ENCODE data around the gene PPP2R2C.

Gene PPP2R2C

GRCh38 chr4:6298852-6299251 is 173.6 kb downstream of the PPP2R2C start:
- no peak for DNase-seq

DNA sequence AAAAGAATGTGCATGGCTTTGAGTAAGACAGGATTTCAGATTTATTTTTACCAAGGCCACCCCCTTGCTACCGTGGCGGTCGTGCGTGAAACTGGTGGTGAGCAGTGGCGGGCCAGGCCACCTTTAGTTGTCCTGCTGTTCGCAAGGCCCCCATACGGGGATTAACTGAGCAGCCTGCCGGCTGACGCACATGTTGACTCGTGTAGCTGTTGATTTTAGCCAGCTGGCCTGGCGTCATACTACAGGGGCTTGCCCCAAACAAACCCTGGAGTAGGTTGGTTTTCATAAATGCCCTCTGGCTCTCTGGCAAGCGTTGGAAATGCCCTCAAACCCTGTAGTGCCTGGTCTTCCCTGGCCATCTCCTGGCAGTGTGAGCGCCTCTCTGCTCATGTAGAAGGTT is 174.4 kb downstream of the PPP2R2C start:
- DNase-seq: no peak

DNA sequence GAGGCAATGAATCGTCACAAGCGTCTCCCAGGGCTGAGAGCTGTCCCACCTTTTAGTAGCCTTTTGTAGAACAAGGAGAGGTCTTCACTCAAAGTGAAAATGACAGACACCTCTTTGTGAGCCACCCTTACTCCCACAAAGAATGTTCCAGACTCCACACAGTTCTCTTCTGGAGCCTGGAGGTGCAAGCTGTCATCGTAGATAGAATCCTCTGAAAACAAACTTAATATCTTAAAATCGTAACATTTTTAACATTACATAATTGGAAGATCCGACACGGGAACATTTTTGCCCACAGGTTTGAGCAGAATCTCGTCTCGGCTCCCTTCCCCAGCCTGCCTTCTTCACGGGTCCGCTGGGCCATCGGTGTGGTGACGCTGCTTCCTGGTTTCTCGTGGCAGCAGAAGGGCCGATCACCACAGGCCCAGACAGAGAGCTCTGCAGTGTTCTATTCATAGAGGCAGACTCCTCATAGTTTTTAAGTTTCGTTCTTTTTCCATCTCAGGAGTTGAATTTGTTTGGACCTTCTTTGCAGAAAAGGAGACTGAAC is 175.1 kb downstream of the PPP2R2C start:
- no peak for DNase-seq

DNA sequence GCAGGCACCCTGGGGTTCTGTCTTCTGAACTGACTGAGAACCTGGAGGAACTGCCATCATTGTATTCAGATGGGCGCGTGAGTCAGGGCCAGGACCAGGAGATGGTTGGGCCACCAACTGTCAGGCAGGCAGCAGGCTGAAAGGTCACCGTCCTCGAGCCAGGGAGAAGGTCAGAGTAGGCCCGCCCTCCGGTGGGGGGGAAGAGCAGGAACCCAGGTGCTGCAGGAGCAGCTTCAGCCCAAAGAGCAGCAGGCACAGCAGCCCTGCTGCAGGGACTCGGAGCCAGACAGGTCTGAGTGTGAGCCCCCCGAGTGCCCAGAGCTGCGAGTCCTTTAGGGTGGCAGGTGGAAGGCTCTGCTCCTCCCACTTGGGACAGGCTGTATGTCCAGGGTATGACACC is 176.4 kb downstream of the PPP2R2C start:
- DNase-seq: no peak

DNA sequence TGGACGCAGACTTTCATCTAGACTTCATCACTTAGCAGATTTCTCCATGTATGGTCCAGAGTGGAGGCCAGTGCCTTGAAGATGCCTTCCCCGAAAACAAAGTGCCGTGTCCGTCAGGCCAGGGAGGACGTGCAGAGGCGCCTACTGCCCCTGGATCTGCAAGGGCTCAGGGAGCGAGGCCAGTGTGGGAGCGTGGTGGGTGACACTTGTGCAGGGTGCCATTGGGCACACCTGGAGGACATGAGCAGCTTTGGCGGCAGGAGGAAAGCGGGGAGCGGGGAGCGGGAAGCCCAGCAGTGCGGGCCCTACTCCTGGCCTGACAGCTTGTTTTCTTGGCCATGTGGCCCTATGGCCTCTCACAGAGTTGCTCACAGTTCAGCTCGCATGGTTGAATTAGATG is 176.9 kb downstream of the PPP2R2C start:
- no peak for DNase-seq

DNA sequence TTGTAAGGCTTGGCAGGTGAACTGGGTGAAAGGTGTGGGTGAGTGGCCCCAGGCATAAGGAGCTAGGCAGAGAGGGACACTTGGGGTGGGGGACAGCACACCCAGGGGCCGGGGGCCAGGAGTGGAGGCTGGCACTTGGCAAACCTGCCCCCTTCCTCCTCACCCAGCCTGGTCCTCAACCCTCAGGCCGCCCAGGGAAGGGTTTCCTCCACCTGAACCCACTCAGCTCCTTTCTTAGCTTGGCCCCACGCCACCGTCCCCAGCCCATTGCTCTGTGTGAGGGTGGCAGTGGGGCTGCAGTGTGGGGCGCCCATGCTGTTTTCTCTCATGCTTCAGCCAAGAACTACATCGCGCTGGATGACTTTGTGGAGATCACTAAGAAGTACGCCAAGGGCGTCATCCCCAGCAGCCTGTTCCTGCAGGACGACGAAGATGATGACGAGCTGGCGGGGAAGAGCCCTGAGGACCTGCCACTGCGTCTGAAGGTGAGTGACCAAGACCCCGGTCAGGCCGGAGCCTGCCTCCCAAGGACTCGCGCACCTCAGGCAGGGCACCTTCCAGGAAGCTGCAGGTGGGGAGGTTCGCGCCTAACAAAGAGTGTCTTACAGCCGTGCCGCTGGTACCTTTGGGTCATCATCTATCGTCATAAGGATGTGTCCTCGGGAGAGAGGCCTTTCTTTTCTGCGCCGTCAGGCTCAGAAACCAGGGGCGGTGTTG is 177.6 kb downstream of the PPP2R2C start:
- DNase-seq: no peak

GRCh38 chr4:6293661-6294060 is 178.8 kb downstream of the PPP2R2C start:
- no peak for DNase-seq

GRCh38 chr4:6293097-6293445 is 179.3 kb downstream of the PPP2R2C start:
- DNase-seq: no peak

- no peak for DNase-seq
Measured at GRCh38 chr4:6292376-6293096, 179.9 kb downstream of the PPP2R2C start.

DNA sequence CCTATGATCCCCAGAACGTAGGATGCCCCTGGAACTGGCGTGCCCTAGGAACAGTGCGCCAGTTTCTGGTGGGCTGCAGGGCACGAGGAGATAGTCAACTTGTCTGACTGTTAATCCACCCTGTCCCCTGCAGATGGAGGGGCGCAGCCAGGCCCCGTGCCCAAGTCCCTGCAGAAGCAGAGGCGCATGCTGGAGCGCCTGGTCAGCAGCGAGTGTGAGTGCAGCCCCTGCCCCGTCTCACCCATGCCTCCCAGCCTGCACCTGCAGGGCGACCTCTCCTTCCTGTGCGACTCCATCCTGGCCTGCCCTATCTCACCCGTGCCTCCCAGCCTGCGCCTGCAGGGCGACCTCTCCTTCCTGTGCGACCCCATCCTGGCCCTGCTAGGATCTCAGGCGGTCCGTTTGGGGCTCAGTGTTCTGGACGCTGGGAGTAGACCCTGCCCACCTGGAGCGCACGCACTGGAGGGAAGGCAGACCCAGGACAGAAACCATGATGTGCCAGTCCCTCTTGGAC is 180.6 kb downstream of the PPP2R2C start:
- DNase-seq: no peak

DNA sequence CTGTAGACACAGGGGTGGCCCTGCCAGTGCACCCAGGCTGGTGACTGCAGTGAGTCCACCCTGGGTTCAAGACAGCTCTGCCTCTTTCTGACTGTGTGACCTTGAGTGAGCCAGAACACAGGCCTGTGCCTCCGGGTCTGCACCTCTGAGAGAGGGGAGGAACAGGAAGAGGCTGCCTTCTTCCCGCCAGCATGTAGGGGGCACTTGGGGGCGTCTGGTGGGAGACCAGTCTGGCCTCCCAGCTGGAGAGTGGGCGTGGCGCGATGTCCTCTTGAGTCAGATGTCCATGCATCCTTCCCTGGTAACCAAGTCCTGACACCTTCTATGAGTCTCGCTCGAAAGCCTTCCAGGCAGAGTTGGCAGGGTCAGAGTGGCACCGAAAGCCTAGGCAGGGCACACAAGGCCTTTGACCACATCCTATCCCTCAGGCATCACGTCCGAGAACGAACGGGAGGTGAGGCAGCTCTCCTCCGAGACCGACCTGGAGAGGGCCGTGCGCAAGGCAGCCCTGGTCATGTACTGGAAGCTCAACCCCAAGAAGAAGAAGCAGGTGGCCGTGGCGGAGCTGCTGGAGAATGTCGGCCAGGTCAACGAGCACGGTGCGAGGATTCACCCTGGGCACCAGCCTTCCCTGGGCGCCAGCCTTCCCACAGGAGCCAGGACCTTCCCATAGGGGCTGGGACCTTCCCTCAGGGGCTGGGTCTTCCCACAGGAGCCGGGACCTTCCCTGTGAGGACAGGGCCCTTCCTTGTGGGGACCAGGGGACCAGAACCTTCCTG is 181.5 kb downstream of the PPP2R2C start:
- no peak for DNase-seq

GRCh38 chr4:6290256-6290655 is 182.2 kb downstream of the PPP2R2C start:
- DNase-seq: no peak

DNA sequence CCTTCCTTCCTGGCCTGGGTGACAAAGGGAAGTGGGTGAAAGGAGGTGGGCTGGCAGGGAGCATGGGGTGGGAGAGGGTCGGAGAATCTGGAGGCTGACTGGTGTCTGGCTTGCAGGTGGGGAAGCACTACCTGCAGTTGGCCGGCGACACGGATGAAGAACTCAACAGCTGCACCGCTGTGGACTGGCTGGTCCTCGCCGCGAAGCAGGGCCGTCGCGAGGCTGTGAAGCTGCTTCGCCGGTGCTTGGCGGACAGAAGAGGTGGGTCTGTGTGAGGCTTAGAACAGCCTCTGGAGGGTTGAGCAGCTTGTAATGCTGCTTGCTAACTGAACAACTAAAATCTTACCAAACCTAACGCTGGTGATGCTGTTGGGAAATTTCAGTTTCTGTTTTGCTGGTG is 183.5 kb downstream of the PPP2R2C start:
- DNase-seq: no peak

DNA sequence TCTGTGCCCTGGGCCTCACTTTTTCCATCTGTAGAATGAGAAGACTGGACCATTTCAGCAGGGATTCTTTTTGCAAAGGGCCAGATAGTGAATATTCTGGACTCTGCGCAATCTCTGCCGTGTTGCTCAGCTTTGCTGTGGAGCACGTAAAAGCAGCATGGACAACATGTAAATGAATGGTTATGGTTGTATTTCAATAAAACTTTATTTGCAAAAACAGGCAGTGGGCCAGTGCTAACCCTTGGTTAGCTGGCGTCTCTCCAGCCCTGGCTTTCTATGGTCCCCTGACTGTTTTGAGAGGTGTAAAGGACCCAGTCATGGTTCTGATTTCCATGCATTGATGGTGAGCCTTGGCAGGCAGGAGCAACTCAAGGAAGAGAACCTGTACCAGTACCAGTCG is 184.1 kb downstream of the PPP2R2C start:
- DNase-seq: no peak

DNA sequence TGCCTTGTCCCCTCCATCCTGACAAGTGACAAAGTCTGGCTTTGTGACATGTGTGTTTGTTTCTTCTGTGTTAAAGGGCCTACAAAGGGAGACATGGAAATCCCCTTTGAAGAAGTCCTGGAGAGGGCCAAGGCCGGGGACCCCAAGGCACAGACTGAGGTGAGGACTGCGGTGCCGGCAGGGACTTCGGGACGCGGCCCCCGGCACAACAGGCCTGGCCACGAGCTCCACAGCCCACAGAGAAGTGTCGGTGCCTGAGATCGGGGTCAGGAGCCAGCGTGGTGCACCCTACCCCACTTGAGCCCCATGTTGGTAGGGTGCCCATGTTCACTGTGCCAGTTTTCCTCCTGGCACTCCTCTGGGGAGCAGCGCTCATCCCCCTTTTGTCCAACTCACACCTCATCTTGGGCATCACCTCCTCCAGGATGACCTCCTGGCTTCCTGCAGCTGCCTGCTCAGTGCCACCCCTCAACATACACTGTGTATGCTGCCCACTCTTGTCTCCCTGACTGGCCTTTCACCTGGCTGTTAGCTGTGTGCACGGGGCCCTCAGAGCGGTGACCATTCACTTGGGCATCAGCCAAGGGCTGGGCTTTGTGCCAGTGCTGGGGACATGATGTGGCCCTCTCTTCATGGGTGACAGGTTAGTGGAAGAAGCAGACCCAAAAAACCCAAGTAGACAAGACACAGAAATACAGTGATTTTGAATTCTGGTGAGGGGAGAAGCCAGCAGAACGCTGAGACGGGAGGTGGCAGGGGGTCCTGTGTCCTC is 185.2 kb downstream of the PPP2R2C start:
- DNase-seq: no peak

DNA sequence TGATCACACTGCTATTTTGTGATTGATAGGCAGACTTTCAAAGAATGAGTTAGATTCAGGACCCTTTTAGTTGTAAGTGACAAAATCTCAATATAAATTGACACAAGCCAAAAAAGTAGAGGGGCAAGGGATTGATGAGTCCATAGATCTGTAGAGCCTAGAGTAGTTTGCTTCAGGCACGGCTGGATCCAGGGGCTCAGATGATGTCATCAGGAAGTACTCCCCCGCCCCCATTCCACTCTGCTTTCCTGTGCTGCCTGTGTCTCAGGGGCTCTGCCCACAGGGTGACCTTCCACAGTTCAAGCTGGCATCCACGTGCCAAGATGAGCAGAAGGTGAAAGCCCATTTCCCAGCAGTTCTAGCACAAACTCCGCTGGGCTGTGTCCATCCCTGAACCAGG is 189.1 kb downstream of the PPP2R2C start:
- DNase-seq: no peak

- no peak for DNase-seq
Measured at GRCh38 chr4:6282314-6282771, 190.1 kb downstream of the PPP2R2C start.

DNA sequence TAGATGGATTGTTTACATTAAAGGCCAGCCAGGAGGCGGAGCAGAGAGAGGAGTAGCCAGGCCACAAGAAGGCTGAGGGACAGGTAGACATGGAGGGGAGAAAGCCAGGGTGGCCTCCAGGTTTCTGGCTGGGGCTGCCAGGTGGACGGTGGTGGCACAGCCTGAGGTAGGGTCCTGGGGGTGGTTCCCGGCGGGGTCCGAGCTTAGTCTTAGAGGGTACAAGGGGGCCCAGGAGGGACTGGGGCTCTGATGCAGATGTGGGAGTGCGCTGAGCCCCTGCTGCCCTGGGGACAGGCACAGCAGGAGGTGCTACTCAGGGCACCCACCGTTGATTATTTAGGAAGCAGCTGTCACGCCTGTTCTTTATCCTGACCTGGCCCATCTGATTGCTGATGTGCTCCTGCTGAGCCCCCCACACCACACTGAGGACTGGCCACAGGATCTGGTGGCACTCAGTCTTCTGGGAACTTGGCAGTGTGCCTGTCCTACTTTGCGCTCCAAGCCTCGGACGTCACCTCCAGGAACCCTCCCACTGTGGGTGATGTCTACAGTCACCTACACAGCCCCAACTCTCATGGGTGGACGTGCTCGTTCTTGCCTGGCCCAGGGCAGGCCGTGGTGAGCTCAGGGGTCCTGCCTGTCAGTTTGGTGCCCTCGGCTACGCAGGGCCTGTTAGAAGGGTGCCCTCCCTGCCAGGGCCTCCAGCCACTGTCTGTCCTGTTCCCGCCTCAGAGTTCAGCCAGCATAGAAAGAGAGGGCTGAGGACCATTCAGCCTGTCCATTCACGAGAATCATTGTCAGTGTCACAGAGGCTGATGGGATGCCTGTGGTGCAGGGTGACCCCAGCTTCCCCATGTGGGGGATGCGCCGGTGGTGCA is 190.7 kb downstream of the PPP2R2C start:
- no peak for DNase-seq

DNA sequence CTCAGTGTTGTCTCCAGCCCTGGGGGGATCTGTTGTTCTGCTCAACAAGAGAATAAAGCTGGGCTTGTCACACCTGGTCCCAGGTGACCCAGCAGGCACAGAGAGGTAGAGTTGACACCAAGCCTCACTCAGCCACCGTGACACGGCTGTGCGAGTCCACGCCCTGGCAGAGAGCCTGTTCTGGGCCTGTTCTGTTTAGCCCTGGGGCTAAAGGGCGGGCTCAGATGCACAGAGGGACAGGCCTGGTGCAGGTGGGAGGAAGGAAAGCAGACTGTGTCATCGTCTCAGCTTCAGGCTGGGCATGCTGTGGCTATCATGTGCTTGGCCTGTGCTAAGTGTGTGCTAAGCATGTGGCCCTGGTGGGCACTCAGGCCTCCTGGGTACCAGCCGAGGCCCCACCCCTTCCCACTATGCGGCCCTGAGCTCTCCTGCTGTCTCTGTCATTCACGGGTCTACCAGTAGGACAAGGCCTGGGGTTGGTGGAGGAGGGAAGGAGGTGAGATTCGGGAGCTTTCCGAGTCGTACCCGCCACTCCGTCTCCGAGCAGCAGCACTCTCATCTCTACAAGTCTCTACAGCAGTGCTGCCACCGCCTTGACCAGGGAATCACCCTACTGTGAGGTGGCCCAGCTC is 191.9 kb downstream of the PPP2R2C start:
- no peak for DNase-seq

GRCh38 chr4:6279582-6280289 is 192.7 kb downstream of the PPP2R2C start:
- no peak for DNase-seq

Measured in hematopoietic multipotent progenitor cell treated with erythropoietin and hydrocortisone succinate and interleukin-3 and kit ligand, for 4 days (in vitro differentiated cells).